Measurements from ENCODE around the gene GPR68.

GPR68 gene

GRCh38 chr14:91274796-91275195 is 30.3 kb upstream of the GPR68 start:
- H3K4me3 ChIP-seq (ENCODE audit: low read length) = no peak overlapping the region
- DNase-seq (ENCODE audit: low read depth) = no peak
- TF ChIP-seq, protein P1, sequence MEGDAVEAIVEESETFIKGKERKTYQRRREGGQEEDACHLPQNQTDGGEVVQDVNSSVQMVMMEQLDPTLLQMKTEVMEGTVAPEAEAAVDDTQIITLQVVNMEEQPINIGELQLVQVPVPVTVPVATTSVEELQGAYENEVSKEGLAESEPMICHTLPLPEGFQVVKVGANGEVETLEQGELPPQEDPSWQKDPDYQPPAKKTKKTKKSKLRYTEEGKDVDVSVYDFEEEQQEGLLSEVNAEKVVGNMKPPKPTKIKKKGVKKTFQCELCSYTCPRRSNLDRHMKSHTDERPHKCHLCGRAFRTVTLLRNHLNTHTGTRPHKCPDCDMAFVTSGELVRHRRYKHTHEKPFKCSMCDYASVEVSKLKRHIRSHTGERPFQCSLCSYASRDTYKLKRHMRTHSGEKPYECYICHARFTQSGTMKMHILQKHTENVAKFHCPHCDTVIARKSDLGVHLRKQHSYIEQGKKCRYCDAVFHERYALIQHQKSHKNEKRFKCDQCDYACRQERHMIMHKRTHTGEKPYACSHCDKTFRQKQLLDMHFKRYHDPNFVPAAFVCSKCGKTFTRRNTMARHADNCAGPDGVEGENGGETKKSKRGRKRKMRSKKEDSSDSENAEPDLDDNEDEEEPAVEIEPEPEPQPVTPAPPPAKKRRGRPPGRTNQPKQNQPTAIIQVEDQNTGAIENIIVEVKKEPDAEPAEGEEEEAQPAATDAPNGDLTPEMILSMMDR (IDR thresholded peaks at IDR 0.05; ENCODE audit: insufficient read depth, low read depth, low read length, missing control alignments) = no peak

DNA sequence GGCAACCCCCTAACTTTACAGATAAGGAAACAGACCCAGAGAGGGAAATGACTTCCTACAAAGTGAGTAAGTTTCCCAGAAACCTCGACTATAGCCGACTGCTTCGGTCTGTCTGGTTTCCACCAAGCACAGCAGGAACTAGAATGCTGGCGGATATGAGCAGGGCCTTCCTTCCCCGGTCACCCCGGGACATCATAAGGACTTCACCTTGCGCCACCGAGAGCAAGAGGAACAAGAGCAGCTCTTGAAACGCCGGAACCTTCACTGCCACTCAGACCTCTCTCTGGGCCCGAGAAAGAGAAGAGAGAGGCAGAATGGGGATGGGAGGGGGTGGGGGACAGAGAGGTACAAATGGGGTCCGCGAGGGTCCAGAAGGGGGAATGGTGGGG is 29.4 kb upstream of the GPR68 start:
- TF ChIP-seq, protein P1 (IDR thresholded peaks at IDR 0.05; ENCODE audit: insufficient read depth, low read depth, low read length, missing control alignments) = no peak
- no peak overlapping the region for H3K4me3 ChIP-seq (ENCODE audit: low read length)

GRCh38 chr14:91273273-91273884 is 28.9 kb upstream of the GPR68 start:
- TF ChIP-seq, protein P1 (IDR thresholded peaks at IDR 0.05; ENCODE audit: insufficient read depth, low read depth, low read length, missing control alignments) = no peak
- no peak for DNase-seq (ENCODE audit: low read depth)
- H3K4me3 ChIP-seq (ENCODE audit: low read length) = no peak overlapping the region

More for the DNA sequence above, 29.4 kb upstream of the GPR68 start:
- no peak for DNase-seq (ENCODE audit: low read depth)

DNA sequence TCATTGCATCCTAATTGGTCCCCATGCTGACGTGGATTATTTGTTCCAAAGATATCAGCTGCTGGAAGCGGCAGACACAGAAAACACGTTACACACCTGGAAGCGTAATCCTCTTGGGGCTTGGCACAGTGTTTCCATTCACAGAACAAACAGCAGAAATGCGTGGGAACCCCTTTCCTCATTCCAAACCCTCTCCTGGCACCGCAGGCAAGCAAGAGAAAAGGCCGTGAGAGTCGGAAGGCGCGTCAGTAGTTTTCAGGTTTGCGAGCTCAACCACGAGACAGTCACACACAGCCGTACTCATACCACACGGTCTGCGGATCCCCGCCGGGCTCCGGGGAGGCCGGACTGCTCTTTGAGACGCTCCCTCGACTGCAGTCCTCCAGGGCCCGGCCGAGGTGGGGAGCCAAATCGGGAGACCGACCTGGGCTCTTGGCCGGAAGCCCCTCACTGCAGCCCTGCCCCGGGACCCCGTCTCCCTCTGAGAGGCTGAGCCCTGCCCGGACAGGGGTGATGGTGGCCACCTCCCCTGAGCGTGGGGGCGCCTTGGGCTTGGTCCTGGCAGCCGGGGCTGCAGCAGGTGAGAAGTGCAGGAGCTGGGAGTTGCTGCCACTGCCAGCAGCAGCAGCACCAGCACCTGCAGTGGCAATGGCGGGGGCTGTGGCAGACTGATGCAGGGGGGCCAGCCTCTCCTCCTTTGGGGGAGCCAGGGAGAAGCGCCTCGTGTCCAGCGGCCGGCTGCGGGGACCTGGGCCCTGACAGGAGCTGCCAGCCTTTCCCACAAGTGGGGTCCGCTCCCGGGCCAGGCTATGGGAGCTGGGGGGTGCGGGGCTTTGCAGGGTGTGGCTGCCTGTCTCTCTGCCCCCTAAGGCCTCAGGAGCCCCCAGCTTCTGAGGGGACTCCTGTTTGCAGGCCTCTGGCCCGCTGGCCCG is 28.1 kb upstream of the GPR68 start:
- TF ChIP-seq, protein P1 (IDR thresholded peaks at IDR 0.05; ENCODE audit: insufficient read depth, low read depth, low read length, missing control alignments) = no peak
- no peak overlapping the region for H3K4me3 ChIP-seq (ENCODE audit: low read length)
- no peak for DNase-seq (ENCODE audit: low read depth)

DNA sequence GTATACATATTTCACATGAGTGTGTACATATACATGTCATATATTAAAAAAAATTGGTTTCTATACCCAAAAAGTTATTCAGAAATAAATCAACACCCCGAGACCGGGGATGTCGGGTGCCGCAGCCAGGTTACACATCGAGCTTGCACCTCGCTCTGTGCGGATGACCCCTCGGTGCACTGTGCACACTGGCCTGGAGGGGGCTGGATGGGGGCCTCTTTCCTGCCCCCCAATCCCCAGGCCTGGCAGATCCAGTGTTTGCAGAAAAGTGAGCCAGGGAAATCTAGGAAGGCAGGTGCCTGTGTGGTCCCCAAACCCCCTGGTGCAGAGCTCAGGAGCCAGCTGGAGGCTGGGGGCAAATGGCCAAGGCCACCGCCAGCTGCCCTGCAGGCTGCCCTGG is 27.1 kb upstream of the GPR68 start:
- TF ChIP-seq, protein P1 (IDR thresholded peaks at IDR 0.05; ENCODE audit: insufficient read depth, low read depth, low read length, missing control alignments) = no peak
- no peak for DNase-seq (ENCODE audit: low read depth)
- H3K4me3 ChIP-seq (ENCODE audit: low read length) = no peak overlapping the region

GRCh38 chr14:91270619-91271018 is 26.1 kb upstream of the GPR68 start:
- no peak overlapping the region for H3K4me3 ChIP-seq (ENCODE audit: low read length)
- no peak for DNase-seq (ENCODE audit: low read depth)
- TF ChIP-seq, protein P1 (IDR thresholded peaks at IDR 0.05; ENCODE audit: insufficient read depth, low read depth, low read length, missing control alignments) = no peak

Measured in epithelial cell of esophagus (primary cell).